ENCODE data around the gene QKI. TPM values are rescaled to one million over a fixed set of nuclear protein-coding genes. Genes with fewer than 3 reads are reported as not detected.

The QKI gene
- total RNA-seq, 2 experiments from 2014 or later: 43.3 to 47.5 TPM

DNA sequence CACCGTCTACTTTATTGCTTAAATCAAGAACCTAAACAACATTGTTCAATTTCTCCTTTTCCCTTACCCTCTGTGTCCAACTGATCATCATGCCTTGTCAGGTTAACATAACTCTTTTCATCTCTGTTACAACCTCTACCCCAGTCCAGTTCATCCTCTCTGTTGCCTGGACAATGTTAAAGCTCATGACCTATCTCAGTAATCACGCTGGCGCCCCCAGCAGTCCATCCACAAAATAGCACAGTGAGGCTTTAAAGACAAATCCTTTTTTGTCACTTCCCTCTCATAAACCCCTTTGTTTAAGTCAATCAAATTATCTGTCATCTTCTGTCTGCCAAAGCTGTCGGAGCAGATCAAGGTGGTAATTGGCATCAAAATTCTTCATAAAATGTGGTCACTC is 140.1 kb downstream of the QKI start:
- intact Hi-C loops (cut with micrococcal nuclease): loop anchor here (5.0 kb wide), 1 partner anchor 137 kb away; no protein-coding TSS in a partner anchor
- POLR2A ChIA-PET: interaction anchor here (0.6 kb wide), 1 partner anchor 133 kb away, joined by 3 read pairs; no protein-coding TSS in a partner anchor
- no peaks in the 10 kb centered on the region for H3K27me3 Mint-ChIP-seq
- no peak overlapping the region for H3K4me3 Mint-ChIP-seq
- no peaks in the 10 kb centered on the region for H3K9me3 Mint-ChIP-seq
- peaks cover 9% of the 10 kb centered on the region for H3K4me1 Mint-ChIP-seq (ENCODE audit: low read depth)
- CTCF ChIA-PET: interaction anchor here (0.6 to 2.1 kb wide), 14 partner anchors 9 to 377 kb away, joined by 3 to 20 read pairs (median 3); no protein-coding TSS in a partner anchor
- peaks cover 13% of the 10 kb centered on the region for H3K36me3 Mint-ChIP-seq (ENCODE audit: low read depth)
- peak; percentile 85 for ATAC-seq
- TF ChIP-seq, protein P1, sequence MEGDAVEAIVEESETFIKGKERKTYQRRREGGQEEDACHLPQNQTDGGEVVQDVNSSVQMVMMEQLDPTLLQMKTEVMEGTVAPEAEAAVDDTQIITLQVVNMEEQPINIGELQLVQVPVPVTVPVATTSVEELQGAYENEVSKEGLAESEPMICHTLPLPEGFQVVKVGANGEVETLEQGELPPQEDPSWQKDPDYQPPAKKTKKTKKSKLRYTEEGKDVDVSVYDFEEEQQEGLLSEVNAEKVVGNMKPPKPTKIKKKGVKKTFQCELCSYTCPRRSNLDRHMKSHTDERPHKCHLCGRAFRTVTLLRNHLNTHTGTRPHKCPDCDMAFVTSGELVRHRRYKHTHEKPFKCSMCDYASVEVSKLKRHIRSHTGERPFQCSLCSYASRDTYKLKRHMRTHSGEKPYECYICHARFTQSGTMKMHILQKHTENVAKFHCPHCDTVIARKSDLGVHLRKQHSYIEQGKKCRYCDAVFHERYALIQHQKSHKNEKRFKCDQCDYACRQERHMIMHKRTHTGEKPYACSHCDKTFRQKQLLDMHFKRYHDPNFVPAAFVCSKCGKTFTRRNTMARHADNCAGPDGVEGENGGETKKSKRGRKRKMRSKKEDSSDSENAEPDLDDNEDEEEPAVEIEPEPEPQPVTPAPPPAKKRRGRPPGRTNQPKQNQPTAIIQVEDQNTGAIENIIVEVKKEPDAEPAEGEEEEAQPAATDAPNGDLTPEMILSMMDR (IDR thresholded peaks at IDR 0.05): peak; percentile 76
- no peak overlapping the region for H3K27ac Mint-ChIP-seq
- peak; percentile 83 for DNase-seq

GRCh38 chr6:163559661-163560060 is 145.1 kb downstream of the QKI start:
- no peak for DNase-seq
- ChIA-PET POLR2A (no interaction called here), CTCF (no interaction called here)
- Mint-ChIP-seq H3K4me1 (ENCODE audit: low read depth) (no peaks in the 10 kb centered on the region), H3K27ac (no peak overlapping the region), H3K36me3 (ENCODE audit: low read depth) (peaks cover 22% of the 10 kb centered on the region), H3K9me3 (no peaks in the 10 kb centered on the region), H3K27me3 (no peaks in the 10 kb centered on the region), H3K4me3 (no peak overlapping the region)
- intact Hi-C loops (cut with micrococcal nuclease): no loop called here
- no peak for ATAC-seq
- TF ChIP-seq, protein P1 (IDR thresholded peaks at IDR 0.05): no peak

- Mint-ChIP-seq H3K9me3 (no peaks in the 10 kb centered on the region), H3K36me3 (ENCODE audit: low read depth) (peaks cover 16% of the 10 kb centered on the region), H3K27me3 (no peaks in the 10 kb centered on the region), H3K27ac (no peak overlapping the region), H3K4me3 (no peak overlapping the region), H3K4me1 (ENCODE audit: low read depth) (no peaks in the 10 kb centered on the region)
- intact Hi-C loops (cut with micrococcal nuclease): no loop called here
- CTCF ChIA-PET: interaction anchor here (0.9 kb wide), 2 partner anchors 9 to 15 kb away, joined by 3 read pairs; no protein-coding TSS in a partner anchor
- TF ChIP-seq, protein P1 (IDR thresholded peaks at IDR 0.05): no peak
- no peak for DNase-seq
- POLR2A ChIA-PET: no interaction called here
- no peak for ATAC-seq
Observed at GRCh38 chr6:163563318-163563717, 148.8 kb downstream of the QKI start.

- Mint-ChIP-seq H3K36me3 (ENCODE audit: low read depth) (peaks cover 10% of the 10 kb centered on the region), H3K27me3 (no peaks in the 10 kb centered on the region), H3K27ac (no peak overlapping the region), H3K4me3 (no peak overlapping the region), H3K9me3 (no peaks in the 10 kb centered on the region), H3K4me1 (ENCODE audit: low read depth) (no peaks in the 10 kb centered on the region)
- DNase-seq (no peak), ATAC-seq (no peak)
- TF ChIP-seq, protein P1 (IDR thresholded peaks at IDR 0.05): no peak
- ChIA-PET POLR2A (no interaction called here), CTCF (no interaction called here)
- intact Hi-C loops (cut with micrococcal nuclease): no loop called here
Observed at GRCh38 chr6:163564534-163564933, 150.0 kb downstream of the QKI start.

DNA sequence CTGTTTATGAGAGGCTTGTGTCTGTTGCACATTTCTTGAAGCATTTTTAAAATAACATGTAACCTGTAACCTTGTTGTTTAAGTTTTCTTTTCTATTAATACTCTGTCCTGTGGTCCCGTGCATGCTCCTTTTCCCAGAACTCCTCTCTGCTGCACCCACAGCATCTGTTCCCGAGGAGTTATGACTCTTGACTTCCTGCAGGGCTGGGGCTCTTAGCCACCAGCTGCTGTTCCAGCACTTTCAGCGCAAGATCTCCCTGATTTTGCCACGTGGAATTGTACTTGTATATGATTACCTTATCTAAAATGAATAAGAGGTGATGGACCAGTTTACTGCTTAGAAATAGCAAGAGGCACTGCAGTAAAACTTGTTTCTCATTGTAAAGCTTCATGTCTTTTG is 150.6 kb downstream of the QKI start:
- DNase-seq (no peak), ATAC-seq (no peak)
- no peak overlapping the region for H3K27ac Mint-ChIP-seq
- intact Hi-C loops (cut with micrococcal nuclease): no loop called here
- TF ChIP-seq, protein P1 (IDR thresholded peaks at IDR 0.05): no peak
- H3K36me3 Mint-ChIP-seq (ENCODE audit: low read depth): peaks cover 10% of the 10 kb centered on the region
- no peaks in the 10 kb centered on the region for H3K4me1 Mint-ChIP-seq (ENCODE audit: low read depth)
- ChIA-PET POLR2A (no interaction called here), CTCF (no interaction called here)
- no peaks in the 10 kb centered on the region for H3K9me3 Mint-ChIP-seq
- no peak overlapping the region for H3K4me3 Mint-ChIP-seq
- H3K27me3 Mint-ChIP-seq: no peaks in the 10 kb centered on the region

Measured in activated CD8-positive, alpha-beta T cell treated with anti-CD3 and anti-CD28 coated beads for 36 hours (primary cell).